GM18526 (cell line): Measurements from ENCODE around the gene TLE1.

Experiments
- POLR2A ChIP-seq: IDR thresholded peaks from 3 replicates; pipeline ENCODE4 v1.6.1; 2011; ENCODE audit not compliant: insufficient read length; ENCODE audit errors: extremely low read depth

Gene TLE1

DNA sequence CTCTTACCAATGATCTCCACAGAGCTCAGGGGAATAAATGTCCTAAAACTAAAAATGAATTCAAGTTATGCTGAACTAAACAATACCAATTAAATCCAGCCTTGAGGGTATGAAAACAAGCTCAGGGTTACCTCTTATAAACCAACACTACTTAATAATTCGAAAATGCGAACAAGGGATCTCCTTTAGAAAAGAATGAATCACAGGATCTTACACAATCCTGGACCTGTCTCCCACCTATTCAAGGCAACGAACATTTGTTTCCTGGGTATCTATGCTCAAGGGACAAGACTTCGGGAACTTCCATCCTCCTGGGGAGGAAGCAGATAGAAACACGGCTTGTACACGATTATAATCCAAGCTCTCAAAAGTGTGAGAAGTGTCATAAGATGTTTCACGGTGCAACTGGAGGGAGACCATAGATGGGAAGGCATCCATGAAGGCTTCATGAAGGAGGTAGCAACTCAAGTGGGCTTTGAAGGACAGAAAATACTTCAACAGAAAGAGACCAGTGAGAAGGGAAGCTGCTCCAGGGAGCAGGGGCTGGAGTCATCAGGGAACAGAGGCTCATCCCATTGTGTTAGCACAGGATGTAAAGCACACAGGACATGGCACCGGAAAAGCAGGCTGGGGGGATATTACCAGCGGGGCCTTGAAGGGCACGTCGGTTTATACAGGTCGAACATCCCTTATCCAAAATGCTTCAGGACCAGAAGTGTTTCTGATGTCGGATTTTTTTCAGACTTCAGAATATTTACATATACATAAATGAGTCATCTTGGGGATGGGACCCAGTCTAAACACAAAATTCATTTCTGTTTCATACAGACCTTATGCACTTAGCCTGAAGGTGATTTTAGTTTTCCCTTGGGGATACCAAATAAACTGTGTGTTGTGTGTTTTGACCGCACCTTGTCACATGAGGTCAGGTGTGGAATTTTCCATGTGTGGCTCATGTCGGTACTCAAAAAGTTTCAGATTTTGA lies 87.4 kb downstream of the TLE1 start:
- no peak for TF ChIP-seq POLR2A

GRCh38 chr9:81600631-81601030 lies 88.7 kb downstream of the TLE1 start:
- no peak for TF ChIP-seq POLR2A

DNA sequence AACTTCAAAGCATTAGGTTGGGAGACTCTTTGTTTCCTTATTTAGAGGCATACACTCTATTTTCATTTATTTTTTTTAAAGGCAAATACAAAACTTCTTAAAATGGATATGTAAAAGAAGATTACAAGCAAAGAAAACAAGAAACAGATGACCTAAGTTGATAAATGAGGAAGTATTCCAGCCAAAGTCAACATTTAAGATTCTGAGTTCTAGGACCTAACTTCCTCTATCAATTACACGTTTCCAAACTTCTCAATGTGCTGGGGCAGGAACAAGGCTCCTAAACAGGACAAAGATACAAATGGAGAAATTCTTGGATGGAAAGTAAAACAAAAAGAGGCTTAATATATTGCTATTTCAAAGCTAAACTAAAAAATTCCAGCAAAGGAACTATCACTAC lies 89.5 kb downstream of the TLE1 start:
- no peak for TF ChIP-seq POLR2A

DNA sequence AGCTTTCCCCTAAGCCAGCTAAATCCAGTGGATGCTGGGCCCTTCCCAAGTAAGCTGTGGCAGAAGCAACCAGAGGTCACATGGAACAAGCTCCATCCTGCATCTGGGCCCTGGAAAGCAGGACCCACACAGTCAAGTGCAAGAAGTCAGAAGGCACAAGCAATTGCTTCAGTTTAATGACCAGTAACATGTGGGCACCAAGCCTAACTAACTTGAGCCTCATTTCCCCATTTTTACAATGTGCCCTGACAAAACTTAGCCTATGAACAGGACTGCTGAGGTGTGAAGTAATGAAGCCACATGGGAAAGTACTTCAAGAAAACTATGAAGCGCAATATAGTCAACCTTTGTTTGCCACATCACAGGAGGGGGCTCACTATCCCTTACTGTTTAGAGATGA lies 90.5 kb downstream of the TLE1 start:
- TF ChIP-seq POLR2A: no peak

DNA sequence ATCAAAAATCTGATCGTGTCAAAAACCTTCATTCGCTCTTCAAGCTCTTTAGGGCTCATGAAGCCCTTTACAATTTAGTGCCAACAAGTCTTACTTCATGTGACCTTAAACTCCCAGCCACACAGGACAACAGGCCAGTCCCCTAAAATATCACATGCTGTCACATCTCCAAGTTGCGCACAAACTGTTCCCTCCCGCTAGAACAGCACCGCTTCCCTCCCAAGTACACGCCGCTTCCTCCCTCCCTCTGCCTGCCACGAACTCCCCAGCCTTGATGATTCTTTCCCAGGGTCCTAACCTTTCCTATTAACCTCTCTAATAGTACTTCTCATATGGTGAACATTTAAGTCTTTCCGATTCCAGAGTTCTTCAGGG lies 91.2 kb downstream of the TLE1 start:
- TF ChIP-seq POLR2A: no peak

DNA sequence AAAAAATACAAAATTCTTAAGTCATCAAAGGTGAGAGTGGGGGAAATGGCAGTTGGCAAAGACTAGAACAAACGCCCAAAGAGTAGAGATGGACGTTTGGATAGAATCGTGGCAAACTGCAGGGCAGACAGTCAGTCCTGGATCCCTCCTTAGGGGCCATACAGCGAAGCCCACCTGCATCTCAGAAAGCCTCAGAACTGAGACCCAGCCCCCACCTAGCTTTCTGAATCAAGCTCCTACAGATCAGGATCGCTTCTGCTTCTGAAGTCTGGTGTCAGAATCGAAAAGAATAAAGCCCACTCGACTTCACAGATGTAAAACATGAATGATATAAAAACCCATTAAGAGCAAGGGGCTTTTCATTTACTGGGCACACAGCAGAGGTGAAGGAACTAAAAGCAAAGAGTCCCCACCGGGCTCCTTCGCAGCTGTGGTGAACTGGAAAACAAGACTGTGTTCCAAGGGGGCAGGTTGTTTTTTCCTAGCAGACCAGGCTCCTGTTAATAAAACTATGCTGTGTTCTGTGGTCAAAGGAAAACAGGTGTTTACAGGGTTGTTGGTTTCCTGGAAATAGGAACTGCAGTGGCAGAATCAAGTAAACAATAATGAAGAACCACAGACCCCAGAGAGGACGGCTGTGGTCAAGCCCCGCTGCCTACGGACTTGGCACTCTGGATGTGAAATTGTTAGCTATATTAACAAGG lies 91.8 kb downstream of the TLE1 start:
- no peak for TF ChIP-seq POLR2A

- no peak for TF ChIP-seq POLR2A
These were observed 92.5 kb downstream of the TLE1 start for GRCh38 chr9:81596679-81597418.

DNA sequence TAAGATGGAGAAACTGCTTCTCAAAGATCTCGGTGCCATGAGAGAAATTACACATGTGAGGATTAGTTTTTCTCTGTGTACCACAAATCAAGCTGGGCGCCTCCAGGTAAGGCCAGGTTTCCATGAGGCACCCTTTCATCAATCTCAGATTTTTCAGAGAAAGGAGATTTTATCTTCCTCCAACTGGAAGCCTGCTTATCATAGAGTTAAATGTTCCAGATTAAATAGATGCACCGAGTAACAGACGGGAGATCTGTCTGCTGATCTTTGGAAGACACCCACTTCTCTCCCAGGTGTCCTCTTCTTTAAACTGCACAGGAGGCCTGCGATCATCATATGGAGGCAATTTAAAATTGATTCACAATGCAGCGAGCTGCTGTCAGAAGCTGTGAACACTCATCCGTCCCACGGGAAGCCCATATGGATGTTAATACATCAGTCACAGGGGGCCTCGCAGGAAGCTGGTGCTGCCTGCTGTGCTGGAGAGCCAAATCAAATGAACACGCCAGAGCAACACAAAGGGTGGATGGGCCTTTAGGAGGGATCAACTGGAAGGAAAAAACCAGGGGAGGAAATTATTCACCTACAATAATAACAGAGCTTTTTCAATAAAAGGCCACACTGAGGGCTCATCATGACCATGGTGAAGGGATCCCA lies 93.3 kb downstream of the TLE1 start:
- TF ChIP-seq POLR2A: no peak

DNA sequence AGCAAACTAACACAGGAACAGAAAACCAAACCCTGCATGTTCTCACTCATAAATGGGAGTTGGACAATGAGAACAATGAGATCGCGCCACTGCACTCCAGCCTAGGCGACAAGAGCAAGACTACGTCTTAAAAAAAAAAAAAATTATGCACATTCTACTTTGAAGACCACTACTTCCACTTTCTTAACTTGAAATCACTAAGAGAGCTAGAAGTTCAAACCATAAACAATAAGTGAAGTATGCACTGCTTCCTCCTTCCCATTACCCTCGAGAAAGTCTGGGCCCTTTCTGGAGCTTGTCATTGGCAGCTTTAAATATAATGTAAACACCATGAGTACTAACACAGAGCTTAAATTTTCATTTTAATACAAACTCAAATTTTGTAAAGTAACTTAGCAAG lies 94.9 kb downstream of the TLE1 start:
- TF ChIP-seq POLR2A: no peak

GRCh38 chr9:81592887-81593266 lies 96.5 kb downstream of the TLE1 start:
- no peak for TF ChIP-seq POLR2A

- TF ChIP-seq POLR2A: no peak
These were observed 97.6 kb downstream of the TLE1 start for GRCh38 chr9:81591791-81592190.

DNA sequence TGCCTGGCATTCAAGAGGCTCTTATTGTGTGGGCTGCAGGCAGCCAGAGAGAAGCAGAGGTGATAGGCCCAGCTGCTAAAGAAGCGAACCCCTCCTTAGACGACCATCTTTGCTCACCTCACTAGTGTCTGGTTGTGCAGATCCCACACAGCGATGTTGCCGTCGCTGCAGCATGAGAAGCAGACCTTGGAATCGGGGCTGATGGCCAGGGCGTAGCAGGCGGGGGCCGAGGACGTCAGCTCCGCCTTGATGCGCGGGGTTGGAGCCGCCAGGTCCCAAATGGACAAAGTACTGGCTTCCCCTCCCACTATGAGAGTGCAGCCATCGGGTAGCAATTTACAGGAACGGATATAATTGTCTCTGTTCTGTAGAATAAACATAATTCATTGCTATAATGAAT lies 98.7 kb downstream of the TLE1 start:
- TF ChIP-seq POLR2A: no peak

- TF ChIP-seq POLR2A: no peak
These were observed 99.5 kb downstream of the TLE1 start for GRCh38 chr9:81589819-81590218.

DNA sequence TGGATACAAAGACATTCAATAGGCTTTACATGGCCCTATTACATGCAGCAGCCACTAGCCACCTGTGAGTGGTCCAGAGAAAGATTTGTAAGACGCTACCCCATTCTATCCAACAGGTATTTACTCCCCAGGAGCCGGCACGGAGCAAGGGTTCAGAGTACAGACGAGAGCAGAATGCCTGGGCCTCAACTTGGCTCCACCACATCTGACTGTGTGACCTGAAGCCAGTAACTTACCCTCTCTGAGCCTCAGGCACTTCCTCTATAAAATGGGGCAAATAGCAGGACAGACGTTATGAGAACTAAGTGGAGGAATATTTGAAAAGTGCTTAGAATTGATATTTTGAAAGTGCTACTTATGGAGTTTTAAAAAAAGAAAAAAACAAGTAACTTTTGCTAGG lies 100.0 kb downstream of the TLE1 start:
- no peak for TF ChIP-seq POLR2A
